GM12878 (cell line): ENCODE measurements around the gene EXOC3L1. TPM values are rescaled to one million over a fixed set of nuclear protein-coding genes. Genes with fewer than 3 reads are reported as not detected.

ENCODE experiments used
- BRCA1 ChIP-seq: IDR thresholded peaks from 2 replicates; pipeline ENCODE4 v1.6.1; 2011; ENCODE audit warnings: low read depth, low read length, improper control_type of control experiment
- CUX1 ChIP-seq: IDR thresholded peaks from 2 replicates; pipeline ENCODE4 v1.6.1; 2012; ENCODE audit warnings: improper control_type of control experiment, low read depth, low read length; ENCODE audit not compliant: insufficient replicate concordance
- EGR1 ChIP-seq, 2 experiments: IDR thresholded peaks; 1 replicate in 1 of 2; 2 replicates in 1 of 2; pipeline ENCODE4 v1.6.1; 2011 to 2012; ENCODE audit warnings: low read depth in 2 of 2, low read length in 2 of 2, borderline replicate concordance in 1 of 2, mild to moderate bottlenecking in 1 of 2, moderate library complexity in 1 of 2
- FOXM1 ChIP-seq: IDR thresholded peaks from 2 replicates; pipeline ENCODE4 v1.6.1; 2012; ENCODE audit warnings: low read depth, mild to moderate bottlenecking, inconsistent platforms, low read length, moderate library complexity
- NFXL1 ChIP-seq: fragments of 450-650 bp; IDR thresholded peaks from 2 replicates; pipeline ENCODE4 v1.6.1; 2017; ENCODE audit warnings: antibody characterized with exemption, mild to moderate bottlenecking, borderline replicate concordance
- REST ChIP-seq: IDR thresholded peaks from 2 replicates; pipeline ENCODE4 v1.6.1; 2012; ENCODE audit warnings: mild to moderate bottlenecking, low read depth, low read length
- SMAD1 ChIP-seq: fragments of 450-650 bp; IDR thresholded peaks from 2 replicates; pipeline ENCODE4 v1.6.1; 2018; ENCODE audit warnings: mild to moderate bottlenecking, low read depth; ENCODE audit not compliant: partially characterized antibody
- TCF12 ChIP-seq: IDR thresholded peaks from 2 replicates; pipeline ENCODE4 v1.6.1; 2011; ENCODE audit warnings: low read depth, mild to moderate bottlenecking, low read length
- ZBTB11 ChIP-seq: fragments of 450-650 bp; formaldehyde crosslinking; IDR thresholded peaks from 2 replicates; pipeline ENCODE4 v1.5.0; 2022; ENCODE audit warnings: mild to moderate bottlenecking, missing genetic modification characterization
- ZNF687 ChIP-seq: fragments of 450-650 bp; IDR thresholded peaks from 2 replicates; pipeline ENCODE4 v1.6.1; 2017; ENCODE audit warnings: mild to moderate bottlenecking, moderate library complexity
- polyA plus RNA-seq, 11 experiments: library from polyadenylated mRNA; depleted of rRNA in 4 of 11; unstranded in 6 of 11; stranded (reverse) in 5 of 11; fragments of >200 nt; fragmentation: Nextera tagmentation in 4 of 11; fragmentation: Illumina TruSeq in 1 of 11; extraction: Ambion mirVana in 4 of 11; extraction: Trizol in 1 of 11; gene quantifications; 1 replicate in 1 of 11; 2 replicates in 10 of 11; pipeline versions ENCODE4 v1.2.1 to v1.2.3, GENCODE V29; 2011 to 2016; ENCODE audit warnings: inconsistent platforms in 2 of 11, missing spikeins in 2 of 11, low read depth in 1 of 11
- total RNA-seq, 4 experiments: library from RNA; depleted of rRNA in 3 of 4; stranded (reverse); fragments of >200 nt in 3 of 4; fragmentation: Illumina TruSeq in 1 of 4; extraction: Trizol in 1 of 4; gene quantifications; 2 replicates each; pipeline versions ENCODE4 v1.2.1 to v1.2.3, GENCODE V29; 2013 to 2021

The EXOC3L1 gene
- total and polyA plus RNA-seq, 10 of the 15 experiments (the other 5 are each of a cell fraction or from before 2014, with no cell fraction given), result 0.07 to 0.42 TPM; not detected in 8

- TF ChIP-seq REST (0 out of 2 replicates have a peak, but pooled peaks have one; percentile 6), FOXM1 (no peak), EGR1 (IDR thresholded peaks at IDR 0.05; ENCODE audit: borderline replicate concordance in 1 of 2, low read depth in 2 of 2, low read length in 2 of 2) (peak; percentile 65 to 94), BRCA1 (no peak), CUX1 (no peak), TCF12 (no peak), NFXL1 (no peak; the same call in 1 of the 2 replicates), ZNF687 (no peak), SMAD1 (peak; percentile 39), ZBTB11 (CRISPR knock-in tag) (no peak)
Measured at GRCh38 chr16:67226804-67227566, 37.0 kb upstream of the EXOC3L1 start, which contains the start of gene TMEM208 (continued).
